Myocyte (in vitro differentiated cells): ENCODE data around the gene BRIP1. TPM values are rescaled to one million over a fixed set of nuclear protein-coding genes. Genes with fewer than 3 reads are reported as not detected.

ENCODE experiments used
- DNase-seq: peaks from one replicate; pipeline ENCODE4 v3.0.0-alpha.2; 2012; ENCODE audit warnings: low read depth
- total RNA-seq: library from RNA; depleted of rRNA; stranded (reverse); fragments of >200 nt; gene quantifications from 2 replicates; pipeline ENCODE4 v1.2.3, GENCODE V29; 2014

The BRIP1 gene
- total RNA-seq, 1 donor from 2014 or later: 0.51 TPM

DNA sequence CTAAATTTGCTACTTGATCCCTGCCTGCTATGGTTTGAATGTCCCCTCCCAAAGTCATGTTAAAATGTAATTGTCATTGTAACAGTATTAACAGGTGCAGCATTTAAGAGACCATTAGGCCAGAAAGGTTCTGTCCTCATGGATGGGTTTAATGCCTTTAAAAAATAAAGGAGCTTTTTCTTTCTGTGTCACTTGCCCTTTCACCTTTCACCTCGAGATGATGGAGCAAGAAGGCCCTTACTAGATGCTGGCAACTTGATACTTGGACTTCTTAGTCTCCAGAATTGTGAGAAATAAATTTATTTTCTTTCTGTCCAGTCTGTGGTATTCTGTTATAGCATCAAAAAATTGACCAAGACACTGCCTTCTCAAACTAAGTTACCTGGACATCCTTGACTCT is 98.5 kb downstream of the BRIP1 start:
- no peak for DNase-seq

GRCh38 chr17:61761827-61762226 is 101.5 kb downstream of the BRIP1 start:
- no peak for DNase-seq

DNA sequence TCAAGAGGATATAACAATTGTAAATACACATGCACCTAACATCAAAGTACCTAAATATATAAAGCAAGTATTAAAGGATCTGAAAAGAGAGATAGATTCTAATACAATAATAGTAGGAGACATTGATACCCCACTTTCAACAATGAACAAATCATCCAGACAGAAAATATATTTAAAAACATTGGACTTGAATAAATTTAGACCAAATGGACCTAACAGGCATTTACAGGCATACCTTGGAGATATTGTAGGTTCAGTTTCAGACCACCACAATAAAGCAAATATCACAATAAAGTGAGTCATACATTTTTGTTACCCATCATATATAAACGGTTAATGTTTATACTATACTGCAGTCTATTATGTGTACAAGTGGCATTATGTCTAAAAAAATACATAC is 104.0 kb downstream of the BRIP1 start:
- no peak for DNase-seq

- DNase-seq: no peak
Observed at GRCh38 chr17:61758430-61758829, 104.9 kb downstream of the BRIP1 start.

GRCh38 chr17:61757168-61757567 is 106.2 kb downstream of the BRIP1 start:
- no peak for DNase-seq

GRCh38 chr17:61756561-61756960 is 106.8 kb downstream of the BRIP1 start:
- DNase-seq: no peak

DNA sequence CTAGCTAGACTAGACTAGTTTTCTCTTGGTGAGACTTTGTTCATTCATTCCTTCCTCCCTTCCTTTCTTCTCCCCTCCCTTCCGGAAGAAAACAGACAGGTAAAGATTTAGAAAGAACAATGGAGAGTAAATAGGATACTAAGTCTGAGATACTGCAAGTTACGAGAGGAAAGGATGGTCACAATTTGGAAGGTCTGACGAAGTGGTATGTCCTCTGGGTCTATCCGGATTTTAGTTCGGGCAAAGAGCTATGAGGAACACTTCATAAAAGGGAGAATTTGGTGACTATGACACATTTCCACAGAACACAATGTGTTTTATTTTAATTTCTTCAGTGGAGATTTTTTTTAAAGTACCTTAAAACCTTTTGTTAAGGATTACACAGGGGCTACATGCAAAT is 107.7 kb downstream of the BRIP1 start:
- no peak for DNase-seq

GRCh38 chr17:61755078-61755477 is 108.2 kb downstream of the BRIP1 start:
- DNase-seq: no peak

GRCh38 chr17:61754124-61754523 is 109.2 kb downstream of the BRIP1 start:
- no peak for DNase-seq

DNA sequence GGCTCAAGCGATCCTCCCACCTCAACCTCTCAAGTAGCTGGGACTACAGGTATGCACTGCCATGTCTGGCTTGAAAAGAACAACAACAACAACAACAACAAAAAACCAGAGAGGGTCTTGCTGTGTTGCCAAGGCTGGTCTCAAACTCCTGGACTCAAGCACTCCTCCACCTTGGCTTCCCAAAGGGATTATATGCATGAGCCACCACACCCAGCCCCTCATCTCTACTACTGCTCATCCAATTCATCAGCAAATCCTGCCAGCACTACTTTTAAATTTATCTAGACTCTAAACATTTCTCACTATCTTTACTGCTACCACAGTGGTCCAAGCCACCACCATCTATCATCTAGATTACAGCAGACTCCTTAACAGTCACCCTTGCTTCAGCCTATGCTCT is 109.6 kb downstream of the BRIP1 start:
- DNase-seq: no peak

- no peak for DNase-seq
Observed at GRCh38 chr17:61750656-61751055, 112.7 kb downstream of the BRIP1 start.

- no peak for DNase-seq
Observed at GRCh38 chr17:61749823-61750404, 113.4 kb downstream of the BRIP1 start.

- DNase-seq: no peak
Observed at GRCh38 chr17:61746248-61746985, 116.9 kb downstream of the BRIP1 start.

DNA sequence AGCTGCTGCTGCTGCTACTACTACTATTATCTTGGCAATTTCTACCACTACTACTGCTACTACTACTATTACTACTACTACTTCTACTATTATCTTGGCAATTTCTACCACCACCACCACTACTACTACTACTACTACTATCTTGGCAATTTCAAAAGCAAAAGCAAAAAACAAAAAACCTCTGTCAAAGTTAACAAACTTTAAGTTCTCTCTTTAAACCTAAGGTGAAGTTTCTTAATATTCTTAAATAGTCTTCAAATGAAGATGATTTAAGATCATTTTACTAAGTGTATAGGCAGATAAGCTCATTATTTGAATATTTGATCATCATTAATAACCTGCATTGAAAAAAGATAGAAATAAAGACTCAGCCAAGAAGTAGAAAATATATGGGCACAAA is 118.5 kb downstream of the BRIP1 start:
- no peak for DNase-seq

GRCh38 chr17:61744252-61744651 is 119.1 kb downstream of the BRIP1 start:
- DNase-seq: no peak

- DNase-seq: no peak
Observed at GRCh38 chr17:61743766-61744165, 119.6 kb downstream of the BRIP1 start.

GRCh38 chr17:61739002-61739401 is 124.3 kb downstream of the BRIP1 start:
- DNase-seq: no peak

GRCh38 chr17:61738249-61738648 is 125.1 kb downstream of the BRIP1 start:
- no peak for DNase-seq

DNA sequence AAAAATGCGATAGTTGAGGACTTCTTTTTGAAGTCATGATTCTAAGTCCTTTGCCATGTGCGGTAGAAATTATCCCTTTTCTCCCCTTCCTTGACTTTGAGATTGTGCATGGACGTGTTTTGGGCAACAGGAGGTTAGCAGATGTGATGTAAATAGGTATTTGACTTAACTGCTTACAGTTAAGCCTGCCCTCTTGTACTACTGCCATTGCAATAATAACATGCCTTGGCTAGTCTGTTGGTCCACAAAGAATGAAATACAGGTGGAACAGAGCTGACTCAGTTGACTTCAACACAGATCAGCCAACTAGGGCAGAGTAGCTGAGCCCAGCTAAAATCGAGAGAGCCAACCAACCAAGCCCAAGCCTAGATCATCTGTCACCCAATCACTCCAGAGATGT is 125.5 kb downstream of the BRIP1 start:
- DNase-seq: no peak

DNA sequence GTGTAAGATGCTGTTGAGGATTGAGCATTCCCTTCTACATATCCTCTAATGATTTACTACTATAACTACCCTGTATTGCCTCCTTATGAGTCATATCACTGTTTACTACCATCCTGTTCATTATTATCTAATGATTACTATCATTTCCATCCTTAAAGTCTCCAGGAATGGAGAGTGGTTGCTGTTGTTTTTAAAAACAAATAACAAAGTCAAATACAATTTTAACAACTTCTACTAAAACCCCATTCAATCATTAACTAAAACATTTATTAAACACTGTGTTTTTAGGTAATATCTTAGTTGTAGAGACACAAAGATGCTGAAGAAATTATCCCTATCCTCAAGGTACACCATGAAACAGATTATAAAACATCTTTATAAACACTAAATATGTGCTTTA is 126.9 kb downstream of the BRIP1 start:
- no peak for DNase-seq

DNA sequence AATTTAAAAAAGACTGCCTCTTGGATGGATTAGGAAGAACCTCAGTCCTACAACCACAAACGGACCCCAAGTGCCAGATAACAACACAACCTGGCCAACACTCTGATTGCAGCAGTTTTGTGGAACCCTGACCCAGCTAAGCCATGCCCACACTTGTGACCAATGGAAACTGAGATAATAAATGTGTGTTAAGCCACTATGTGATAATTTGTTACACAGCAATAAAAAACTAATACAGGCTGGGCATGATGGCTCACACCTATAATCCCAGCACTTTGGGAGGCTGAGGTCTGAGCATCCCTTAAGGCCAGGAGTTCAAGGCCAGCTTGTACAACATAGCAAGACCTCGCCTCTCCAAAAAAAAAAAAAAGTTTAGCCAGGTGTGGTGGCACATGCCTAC is 127.5 kb downstream of the BRIP1 start:
- DNase-seq: no peak

- DNase-seq: no peak
Observed at GRCh38 chr17:61734466-61734865, 128.9 kb downstream of the BRIP1 start.

DNA sequence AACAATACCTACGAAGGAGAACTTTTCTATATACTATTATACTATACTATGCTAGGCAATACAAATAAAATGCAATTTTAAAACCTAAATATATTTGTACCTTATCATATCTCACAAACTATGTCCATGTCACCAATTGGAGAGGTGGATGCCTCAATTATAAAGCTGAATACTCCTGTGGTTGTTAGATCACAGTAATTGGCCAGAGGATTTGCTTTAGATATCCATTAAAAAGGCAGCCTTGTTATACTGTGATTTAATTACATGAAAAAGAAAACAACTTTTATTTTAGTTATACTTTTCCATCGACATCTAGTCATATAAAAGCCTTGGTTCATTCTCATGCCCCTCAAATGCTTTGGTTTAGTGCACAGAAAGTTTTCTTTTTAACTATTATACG is 129.3 kb downstream of the BRIP1 start:
- no peak for DNase-seq
